H1 (cell line): Measurements from ENCODE around the gene ZFAND2B. TPM values are rescaled to one million over a fixed set of nuclear protein-coding genes. Genes with fewer than 3 reads are reported as not detected.
A peak's percentile ranks its signal among the peaks of the same experiment; 100 is the strongest.

Experiments
- CREB1 ChIP-seq: IDR thresholded peaks from 2 replicates; pipeline ENCODE4 v1.6.1; 2012; ENCODE audit warnings: inconsistent platforms
- GABPA ChIP-seq: IDR thresholded peaks from 2 replicates; pipeline ENCODE4 v1.6.1; 2011; ENCODE audit warnings: mild to moderate bottlenecking, low read length, moderate library complexity, borderline replicate concordance; ENCODE audit not compliant: insufficient read depth
- HDAC2 ChIP-seq, 2 experiments: fragments of 300-600 bp in 1 of 2; sonication (generic) in 1 of 2; IDR thresholded peaks; 2 replicates each; pipeline ENCODE4 v1.6.1; 2011 to 2012; ENCODE audit warnings: low read depth in 2 of 2, low read length in 2 of 2, mild to moderate bottlenecking in 2 of 2, moderate library complexity in 2 of 2, borderline replicate concordance in 1 of 2, inconsistent platforms in 1 of 2
- HDAC6 ChIP-seq: IDR thresholded peaks from one replicate; pipeline ENCODE4 v1.7.1; 2012; ENCODE audit warnings: low read depth, mild to moderate bottlenecking, inconsistent platforms, low read length, moderate library complexity
- JUN ChIP-seq: IDR thresholded peaks from 2 replicates; pipeline ENCODE4 v1.6.1; 2011; ENCODE audit warnings: low read depth, mild to moderate bottlenecking, improper control_type of control experiment, low read length
- KDM4A ChIP-seq: IDR thresholded peaks from one replicate; pipeline ENCODE4 v1.7.1; 2012; ENCODE audit warnings: low read depth, mild to moderate bottlenecking, moderate library complexity, low read length, inconsistent platforms; ENCODE audit not compliant: severe bottlenecking
- KDM5A ChIP-seq: fragments of 200-600 bp; IDR thresholded peaks from 2 replicates; pipeline ENCODE4 v1.7.1; 2012; ENCODE audit warnings: mild to moderate bottlenecking, low read length, inconsistent platforms, mixed read lengths
- MAX ChIP-seq: IDR thresholded peaks from 2 replicates; pipeline ENCODE4 v1.6.1; 2012; ENCODE audit warnings: inconsistent platforms
- NANOG ChIP-seq: IDR thresholded peaks from 2 replicates; pipeline ENCODE4 v1.6.1; 2011; ENCODE audit warnings: low read length, low read depth, mild to moderate bottlenecking, inconsistent platforms; ENCODE audit not compliant: insufficient read depth, poor library complexity, severe bottlenecking
- PHF8 ChIP-seq: fragments of 200-600 bp; sonication (generic); conservative IDR thresholded peaks from 2 replicates; pipeline ENCODE4 v1.7.1; 2012; ENCODE audit warnings: low read depth, mild to moderate bottlenecking, inconsistent platforms, low read length, moderate library complexity
- POLR2A ChIP-seq, 2 experiments: IDR thresholded peaks; 1 replicate in 1 of 2; 2 replicates in 1 of 2; pipeline ENCODE4 v1.6.1; 2011; ENCODE audit warnings: low read depth in 2 of 2, low read length in 2 of 2, mild to moderate bottlenecking in 2 of 2; ENCODE audit errors: control extremely low read depth in 1 of 2
- POLR2AphosphoS5 ChIP-seq: IDR thresholded peaks from 2 replicates; pipeline ENCODE4 v1.6.1; 2011; ENCODE audit warnings: low read depth, low read length
- RNF2 ChIP-seq: fragments of 200-900, 300-1000 bp; sonication (generic); IDR thresholded peaks from 2 replicates; pipeline ENCODE4 v1.7.1; 2016; ENCODE audit warnings: borderline replicate concordance, low read depth, mild to moderate bottlenecking, antibody characterized with exemption, low read length; ENCODE audit not compliant: poor library complexity, severe bottlenecking; ENCODE audit errors: missing control alignments
- RXRA ChIP-seq: IDR thresholded peaks from 2 replicates; pipeline ENCODE4 v1.6.1; 2011; ENCODE audit warnings: low read depth, mild to moderate bottlenecking, low read length, moderate library complexity; ENCODE audit not compliant: insufficient read depth
- SAP30 ChIP-seq: fragments of 300-600 bp; sonication (generic); IDR thresholded peaks from 2 replicates; pipeline ENCODE4 v1.7.1; 2012; ENCODE audit warnings: low read length, moderate library complexity, mild to moderate bottlenecking, inconsistent platforms; ENCODE audit not compliant: insufficient read depth, insufficient replicate concordance
- SIN3A ChIP-seq, 2 experiments: IDR thresholded peaks in 1 of 2; conservative IDR thresholded peaks in 1 of 2; 2 replicates each; pipeline ENCODE4 v1.6.1; 2011 to 2012; ENCODE audit warnings: low read length in 2 of 2, improper control_type of control experiment in 1 of 2, low read depth in 1 of 2, mild to moderate bottlenecking in 1 of 2
- SRF ChIP-seq: IDR thresholded peaks from 2 replicates; pipeline ENCODE4 v1.6.1; 2011; ENCODE audit warnings: mild to moderate bottlenecking, low read depth, low read length, moderate library complexity
- TCF12 ChIP-seq: IDR thresholded peaks from 2 replicates; pipeline ENCODE4 v1.6.1; 2011; ENCODE audit warnings: low read depth, mild to moderate bottlenecking, low read length
- polyA plus RNA-seq, 7 experiments: library from polyadenylated mRNA; depleted of rRNA in 3 of 7; stranded (reverse) in 5 of 7; unstranded in 2 of 7; fragments of >200 nt in 5 of 7; fragments of 200-250 nt in 2 of 7; gene quantifications; 1 replicate in 5 of 7; 2 replicates in 1 of 7; 4 replicates in 1 of 7; pipeline versions ENCODE4 v1.2.1 to v1.2.3, GENCODE V29; 2011 to 2013; ENCODE audit warnings: missing spikeins in 2 of 7, mixed read lengths in 2 of 7
- total RNA-seq: library from RNA; stranded (reverse); fragmentation: NEBNext Ultra II Directional; extraction: Animal tissue kit (Norgen Biotek cat#: 25700); gene quantifications from 2 replicates; pipeline ENCODE4 v1.2.1, GENCODE V29; 2021

The ZFAND2B gene
- total and polyA plus RNA-seq, 2 of the 8 experiments (the other 6 are each of a cell fraction or from before 2014, with no cell fraction given), result 16.0 to 17.9 TPM

GRCh38 chr2:219245148-219245898 lies 38.7 kb downstream of the ZFAND2B start, which contains the start of the genes GLB1L and STK16 (continued):
- TF ChIP-seq MAX (peak; percentile 53), PHF8 (peak; percentile 96), SRF (peak; percentile 58; the same call in 1 of the 2 replicates), HDAC2 (IDR thresholded peaks at IDR 0.05; ENCODE audit: borderline replicate concordance in 1 of 2, low read depth in 2 of 2, low read length in 2 of 2) (0 out of 4 replicates have a peak, but pooled peaks of 1 of the 2 experiments have one; percentile 71), CREB1 (peak; percentile 97), JUN (peak; percentile 72), KDM4A (peak; percentile 88), SIN3A (conservative IDR thresholded peaks at IDR 0.05 in 1 of 2, IDR thresholded peaks at IDR 0.05 in 1 of 2; ENCODE audit: low read depth in 1 of 2, low read length in 2 of 2) (peak; percentile 57 to 94; a peak in 3 of 4 replicates), POLR2AphosphoS5 (peak; percentile 66; the same call in 1 of the 2 replicates), TCF12 (0 out of 2 replicates have a peak, but pooled peaks have one; percentile 27), KDM5A (peak; percentile 76), RXRA (no peak), GABPA (peak; percentile 84; the same call in 1 of the 2 replicates), HDAC6 (no peak), POLR2A (IDR thresholded peaks at IDR 0.05; ENCODE audit: control extremely low read depth in 1 of 2, low read depth in 2 of 2, low read length in 2 of 2) (peak in 1 of 2 experiments; percentile 91; a peak in 2 of 3 replicates), NANOG (no peak), RNF2 (no peak), SAP30 (peak; percentile 92)
